ENCODE measurements around the gene MRPL49. TPM values are rescaled to one million over a fixed set of nuclear protein-coding genes. Genes with fewer than 3 reads are reported as not detected.

MRPL49 gene
- total and polyA plus RNA-seq, 9 of the 15 experiments (the other 6 are each of a cell fraction or from before 2014, with no cell fraction given) = 74.3 to 132 (median 91.2) TPM

DNA sequence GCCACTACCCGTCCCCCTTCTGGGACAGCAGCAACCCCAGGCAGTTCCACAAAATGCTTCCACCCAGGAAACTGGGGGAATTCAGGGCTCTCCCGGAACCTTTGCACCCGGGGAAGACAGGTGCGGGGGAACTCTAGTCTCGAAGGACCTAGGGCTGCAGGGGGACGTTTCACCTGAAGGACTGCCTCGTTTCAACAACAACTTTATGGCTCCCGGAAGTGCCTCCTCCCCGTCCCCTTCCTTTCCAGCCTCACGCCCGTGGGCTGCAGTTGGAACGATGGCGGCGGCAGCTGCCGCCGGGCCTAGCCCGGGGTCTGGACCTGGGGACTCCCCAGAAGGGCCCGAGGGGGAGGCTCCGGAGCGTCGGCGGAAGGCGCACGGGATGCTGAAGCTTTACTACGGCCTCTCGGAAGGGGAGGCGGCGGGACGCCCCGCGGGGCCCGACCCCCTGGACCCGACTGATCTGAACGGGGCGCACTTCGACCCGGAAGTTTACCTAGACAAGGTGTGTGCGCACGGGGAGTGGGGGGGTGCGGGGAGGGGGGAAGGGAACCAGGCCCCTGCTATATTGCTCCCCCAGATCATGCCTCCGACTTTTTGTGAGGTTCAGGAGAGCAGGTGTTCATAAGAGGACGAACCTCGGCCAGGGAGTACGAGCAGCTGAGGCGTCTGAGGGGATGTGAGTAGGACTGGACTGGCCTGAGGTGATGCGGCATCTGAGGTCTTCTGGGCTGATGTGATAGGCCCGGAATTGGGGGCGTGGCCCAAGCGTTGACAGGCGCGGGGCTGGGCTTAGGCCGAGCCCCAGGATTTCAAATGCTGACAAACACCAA lies 25.9 kb upstream of the MRPL49 start, which contains the start of gene VPS51 (continued):
- TF ChIP-seq TEAD1 (CRISPR knock-in tag; IDR thresholded peaks at IDR 0.05) (peak; percentile 70 to 80; a peak in 2 of 4 replicates), ZNF232 (CRISPR knock-in tag; IDR thresholded peaks at IDR 0.05) (no peak), GABPB1 (CRISPR knock-in tag; IDR thresholded peaks at IDR 0.05) (peak; percentile 99), TRIM24 (IDR thresholded peaks at IDR 0.05) (peak in 1 of 2 experiments; percentile 99; a peak in 2 of 4 replicates), SRSF3 (IDR thresholded peaks at IDR 0.05; ENCODE audit: insufficient read depth, low read length) (no peak), ZEB2 (IDR thresholded peaks at IDR 0.05) (peak; percentile 99), NFATC3 (IDR thresholded peaks at IDR 0.05) (peak; percentile 83; the same call in 1 of the 2 replicates), EP300 (IDR thresholded peaks at IDR 0.05; ENCODE audit: low read length) (peak; percentile 70), CREB1 (IDR thresholded peaks at IDR 0.05) (peak; percentile 64), CREB1 (CRISPR knock-in tag; IDR thresholded peaks at IDR 0.05) (peak; percentile 70; the same call in 1 of the 2 replicates), ZNF431 (CRISPR knock-in tag; IDR thresholded peaks at IDR 0.05) (0 out of 2 replicates have a peak, but pooled peaks have one; percentile 33), ZBTB8A (IDR thresholded peaks at IDR 0.05; ENCODE audit: partially characterized antibody) (no peak), POLR2A (conservative IDR thresholded peaks at IDR 0.05) (peak; percentile 94), KLF13 (tag; IDR thresholded peaks at IDR 0.05; ENCODE audit: borderline replicate concordance, low read depth) (peak; percentile 75), ZC3H11A (IDR thresholded peaks at IDR 0.05; ENCODE audit: low read depth, low read length) (peak; percentile 93; the same call in 1 of the 2 replicates), ESRRA (IDR thresholded peaks at IDR 0.05; ENCODE audit: borderline replicate concordance, low read depth) (peak; percentile 79), ZNF583 (CRISPR knock-in tag; IDR thresholded peaks at IDR 0.05) (no peak)
- TF ChIP-seq, protein P1, sequence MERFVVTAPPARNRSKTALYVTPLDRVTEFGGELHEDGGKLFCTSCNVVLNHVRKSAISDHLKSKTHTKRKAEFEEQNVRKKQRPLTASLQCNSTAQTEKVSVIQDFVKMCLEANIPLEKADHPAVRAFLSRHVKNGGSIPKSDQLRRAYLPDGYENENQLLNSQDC (CRISPR knock-in tag; IDR thresholded peaks at IDR 0.05) = peak; percentile 94
- TF ChIP-seq, protein P2, sequence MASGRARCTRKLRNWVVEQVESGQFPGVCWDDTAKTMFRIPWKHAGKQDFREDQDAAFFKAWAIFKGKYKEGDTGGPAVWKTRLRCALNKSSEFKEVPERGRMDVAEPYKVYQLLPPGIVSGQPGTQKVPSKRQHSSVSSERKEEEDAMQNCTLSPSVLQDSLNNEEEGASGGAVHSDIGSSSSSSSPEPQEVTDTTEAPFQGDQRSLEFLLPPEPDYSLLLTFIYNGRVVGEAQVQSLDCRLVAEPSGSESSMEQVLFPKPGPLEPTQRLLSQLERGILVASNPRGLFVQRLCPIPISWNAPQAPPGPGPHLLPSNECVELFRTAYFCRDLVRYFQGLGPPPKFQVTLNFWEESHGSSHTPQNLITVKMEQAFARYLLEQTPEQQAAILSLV (tag; IDR thresholded peaks at IDR 0.05) = peak; percentile 63
- TF ChIP-seq, protein P3, sequence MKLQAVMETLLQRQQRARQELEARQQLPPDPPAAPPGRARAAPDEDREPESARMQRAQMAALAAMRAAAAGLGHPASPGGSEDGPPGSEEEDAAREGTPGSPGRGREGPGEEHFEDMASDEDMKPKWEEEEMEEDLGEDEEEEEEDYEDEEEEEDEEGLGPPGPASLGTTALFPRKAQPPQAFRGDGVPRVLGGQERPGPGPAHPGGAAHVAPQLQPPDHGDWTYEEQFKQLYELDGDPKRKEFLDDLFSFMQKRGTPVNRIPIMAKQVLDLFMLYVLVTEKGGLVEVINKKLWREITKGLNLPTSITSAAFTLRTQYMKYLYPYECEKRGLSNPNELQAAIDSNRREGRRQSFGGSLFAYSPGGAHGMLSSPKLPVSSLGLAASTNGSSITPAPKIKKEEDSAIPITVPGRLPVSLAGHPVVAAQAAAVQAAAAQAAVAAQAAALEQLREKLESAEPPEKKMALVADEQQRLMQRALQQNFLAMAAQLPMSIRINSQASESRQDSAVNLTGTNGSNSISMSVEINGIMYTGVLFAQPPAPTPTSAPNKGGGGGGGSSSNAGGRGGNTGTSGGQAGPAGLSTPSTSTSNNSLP (IDR thresholded peaks at IDR 0.05; ENCODE audit: borderline replicate concordance, low read depth, low read length) = no peak
- TF ChIP-seq, protein P4, sequence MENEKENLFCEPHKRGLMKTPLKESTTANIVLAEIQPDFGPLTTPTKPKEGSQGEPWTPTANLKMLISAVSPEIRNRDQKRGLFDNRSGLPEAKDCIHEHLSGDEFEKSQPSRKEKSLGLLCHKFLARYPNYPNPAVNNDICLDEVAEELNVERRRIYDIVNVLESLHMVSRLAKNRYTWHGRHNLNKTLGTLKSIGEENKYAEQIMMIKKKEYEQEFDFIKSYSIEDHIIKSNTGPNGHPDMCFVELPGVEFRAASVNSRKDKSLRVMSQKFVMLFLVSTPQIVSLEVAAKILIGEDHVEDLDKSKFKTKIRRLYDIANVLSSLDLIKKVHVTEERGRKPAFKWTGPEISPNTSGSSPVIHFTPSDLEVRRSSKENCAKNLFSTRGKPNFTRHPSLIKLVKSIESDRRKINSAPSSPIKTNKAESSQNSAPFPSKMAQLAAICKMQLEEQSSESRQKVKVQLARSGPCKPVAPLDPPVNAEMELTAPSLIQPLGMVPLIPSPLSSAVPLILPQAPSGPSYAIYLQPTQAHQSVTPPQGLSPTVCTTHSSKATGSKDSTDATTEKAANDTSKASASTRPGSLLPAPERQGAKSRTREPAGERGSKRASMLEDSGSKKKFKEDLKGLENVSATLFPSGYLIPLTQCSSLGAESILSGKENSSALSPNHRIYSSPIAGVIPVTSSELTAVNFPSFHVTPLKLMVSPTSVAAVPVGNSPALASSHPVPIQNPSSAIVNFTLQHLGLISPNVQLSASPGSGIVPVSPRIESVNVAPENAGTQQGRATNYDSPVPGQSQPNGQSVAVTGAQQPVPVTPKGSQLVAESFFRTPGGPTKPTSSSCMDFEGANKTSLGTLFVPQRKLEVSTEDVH (IDR thresholded peaks at IDR 0.05; ENCODE audit: low read depth, partially characterized antibody) = peak; percentile 95
- TF ChIP-seq, protein P5, sequence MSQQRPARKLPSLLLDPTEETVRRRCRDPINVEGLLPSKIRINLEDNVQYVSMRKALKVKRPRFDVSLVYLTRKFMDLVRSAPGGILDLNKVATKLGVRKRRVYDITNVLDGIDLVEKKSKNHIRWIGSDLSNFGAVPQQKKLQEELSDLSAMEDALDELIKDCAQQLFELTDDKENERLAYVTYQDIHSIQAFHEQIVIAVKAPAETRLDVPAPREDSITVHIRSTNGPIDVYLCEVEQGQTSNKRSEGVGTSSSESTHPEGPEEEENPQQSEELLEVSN (IDR thresholded peaks at IDR 0.05; ENCODE audit: borderline replicate concordance in 1 of 2, extremely low read depth in 1 of 2, insufficient read depth in 1 of 2, insufficient read length in 1 of 2, low read depth in 1 of 2, low read length in 1 of 2, poor library complexity in 1 of 2, severe bottlenecking in 1 of 2) = peak; percentile 30 to 37
